ENCODE measurements around the gene CDK11B.
"Not testable (repeated sequence)": the region's sequence is repeated elsewhere in the genome, so short reads cannot be mapped to it uniquely, and the experiment has no call there.

The CDK11B gene

GRCh38 chr1:1640711-1641461, 17.9 kb downstream of the CDK11B start:
- not testable (repeated sequence) for H3K27me3 ChIP-seq (ENCODE audit: control insufficient read depth, low read length); H3K9me3 ChIP-seq (ENCODE audit: control insufficient read depth, insufficient read depth, low read length); H3K4me3 ChIP-seq (ENCODE audit: low read length); H3K27ac ChIP-seq (ENCODE audit: low read depth, low read length); H3K9me2 ChIP-seq (replicated peaks; ENCODE audit: control insufficient read depth, low read length); H3K4me1 ChIP-seq (ENCODE audit: control insufficient read depth, low read length); H3K79me2 ChIP-seq (ENCODE audit: control insufficient read depth, low read length); H4K20me1 ChIP-seq (ENCODE audit: control insufficient read depth, insufficient read depth, low read depth, low read length); H3K4me2 ChIP-seq (ENCODE audit: low read length); H3F3A ChIP-seq (ENCODE audit: control insufficient read depth, insufficient read depth)
- peaks cover 15% of the 10 kb centered on the region for H3K36me3 ChIP-seq (ENCODE audit: control insufficient read depth, low read length)

GRCh38 chr1:1640081-1640480, 18.7 kb downstream of the CDK11B start:
- not testable (repeated sequence) for H3F3A ChIP-seq (ENCODE audit: control insufficient read depth, insufficient read depth); H3K4me2 ChIP-seq (ENCODE audit: low read length); H4K20me1 ChIP-seq (ENCODE audit: control insufficient read depth, insufficient read depth, low read depth, low read length); H3K27me3 ChIP-seq (ENCODE audit: control insufficient read depth, low read length); H3K9me3 ChIP-seq (ENCODE audit: control insufficient read depth, insufficient read depth, low read length); H3K79me2 ChIP-seq (ENCODE audit: control insufficient read depth, low read length); H3K4me3 ChIP-seq (ENCODE audit: low read length); H3K4me1 ChIP-seq (ENCODE audit: control insufficient read depth, low read length); H3K27ac ChIP-seq (ENCODE audit: low read depth, low read length); H3K9me2 ChIP-seq (replicated peaks; ENCODE audit: control insufficient read depth, low read length)
- H3K36me3 ChIP-seq (ENCODE audit: control insufficient read depth, low read length) = peaks cover 15% of the 10 kb centered on the region

GRCh38 chr1:1639368-1639767, 19.4 kb downstream of the CDK11B start:
- H3K4me2 ChIP-seq (ENCODE audit: low read length); H3F3A ChIP-seq (ENCODE audit: control insufficient read depth, insufficient read depth); H3K9me2 ChIP-seq (replicated peaks; ENCODE audit: control insufficient read depth, low read length); H4K20me1 ChIP-seq (ENCODE audit: control insufficient read depth, insufficient read depth, low read depth, low read length); H3K27me3 ChIP-seq (ENCODE audit: control insufficient read depth, low read length); H3K79me2 ChIP-seq (ENCODE audit: control insufficient read depth, low read length); H3K4me1 ChIP-seq (ENCODE audit: control insufficient read depth, low read length); H3K27ac ChIP-seq (ENCODE audit: low read depth, low read length); H3K9me3 ChIP-seq (ENCODE audit: control insufficient read depth, insufficient read depth, low read length); H3K4me3 ChIP-seq (ENCODE audit: low read length): not testable (repeated sequence)
- H3K36me3 ChIP-seq (ENCODE audit: control insufficient read depth, low read length) = peaks cover 15% of the 10 kb centered on the region

DNA sequence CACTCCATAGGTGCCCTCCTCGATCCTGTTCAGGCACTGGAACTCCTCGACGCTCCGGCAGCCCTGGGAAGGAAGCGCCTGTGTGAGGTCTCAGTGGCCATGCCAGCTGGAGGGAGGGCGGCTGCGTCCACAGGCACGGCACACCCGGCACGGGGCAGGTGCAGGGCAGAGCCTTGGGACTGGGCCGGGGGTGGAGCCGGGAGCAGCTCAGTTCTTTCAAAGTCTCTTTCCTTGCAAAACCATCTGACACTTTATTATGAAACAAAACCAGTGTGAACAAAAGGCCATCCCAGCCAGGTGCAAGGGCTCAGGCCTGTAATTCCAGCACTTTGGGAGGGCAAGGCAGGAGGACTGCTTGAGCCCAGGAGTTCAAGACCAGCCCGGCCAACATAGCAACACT, 20.3 kb downstream of the CDK11B start:
- not testable (repeated sequence) for H3K4me3 ChIP-seq (ENCODE audit: low read length); H3K4me2 ChIP-seq (ENCODE audit: low read length); H3K27me3 ChIP-seq (ENCODE audit: control insufficient read depth, low read length); H3K4me1 ChIP-seq (ENCODE audit: control insufficient read depth, low read length); H3K9me2 ChIP-seq (replicated peaks; ENCODE audit: control insufficient read depth, low read length); H3K9me3 ChIP-seq (ENCODE audit: control insufficient read depth, insufficient read depth, low read length); H3F3A ChIP-seq (ENCODE audit: control insufficient read depth, insufficient read depth); H3K79me2 ChIP-seq (ENCODE audit: control insufficient read depth, low read length); H3K27ac ChIP-seq (ENCODE audit: low read depth, low read length); H4K20me1 ChIP-seq (ENCODE audit: control insufficient read depth, insufficient read depth, low read depth, low read length)
- H3K36me3 ChIP-seq (ENCODE audit: control insufficient read depth, low read length) = peaks cover 15% of the 10 kb centered on the region

DNA sequence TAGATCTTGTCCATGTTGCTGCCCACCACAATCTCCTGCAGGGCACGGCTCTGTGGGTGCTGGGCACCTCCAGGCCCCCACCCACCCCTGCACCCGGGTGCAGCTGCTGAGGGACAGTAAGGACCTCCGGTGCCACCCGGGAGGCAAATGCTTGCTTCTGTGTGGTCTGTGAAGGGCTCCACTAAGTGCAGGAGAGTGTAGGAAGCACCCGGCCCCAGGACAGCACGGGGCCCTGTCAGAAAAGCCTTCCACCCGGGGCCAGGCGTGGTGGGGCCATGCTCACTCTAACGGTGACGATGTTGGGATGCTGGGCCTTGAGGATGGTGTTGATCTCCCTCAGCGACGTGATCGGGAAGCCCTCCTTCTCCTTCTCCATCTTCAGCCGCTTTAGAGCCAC, 21.3 kb downstream of the CDK11B start:
- H3K4me2 ChIP-seq (ENCODE audit: low read length); H3K9me2 ChIP-seq (replicated peaks; ENCODE audit: control insufficient read depth, low read length); H3K27me3 ChIP-seq (ENCODE audit: control insufficient read depth, low read length): not testable (repeated sequence)

GRCh38 chr1:1636621-1637478, 22.0 kb downstream of the CDK11B start:
- H3K9me3 ChIP-seq (ENCODE audit: control insufficient read depth, insufficient read depth, low read length); H3K27ac ChIP-seq (ENCODE audit: low read depth, low read length); H3K4me3 ChIP-seq (ENCODE audit: low read length); H3K27me3 ChIP-seq (ENCODE audit: control insufficient read depth, low read length); H3K79me2 ChIP-seq (ENCODE audit: control insufficient read depth, low read length); H3K9me2 ChIP-seq (replicated peaks; ENCODE audit: control insufficient read depth, low read length); H4K20me1 ChIP-seq (ENCODE audit: control insufficient read depth, insufficient read depth, low read depth, low read length); H3K4me2 ChIP-seq (ENCODE audit: low read length); H3F3A ChIP-seq (ENCODE audit: control insufficient read depth, insufficient read depth); H3K4me1 ChIP-seq (ENCODE audit: control insufficient read depth, low read length): not testable (repeated sequence)
- H3K36me3 ChIP-seq (ENCODE audit: control insufficient read depth, low read length) = peaks cover 15% of the 10 kb centered on the region

More for the DNA sequence above, 21.3 kb downstream of the CDK11B start:
- not testable (repeated sequence) for H3K4me3 ChIP-seq (ENCODE audit: low read length); H3K79me2 ChIP-seq (ENCODE audit: control insufficient read depth, low read length); H4K20me1 ChIP-seq (ENCODE audit: control insufficient read depth, insufficient read depth, low read depth, low read length); H3F3A ChIP-seq (ENCODE audit: control insufficient read depth, insufficient read depth); H3K27ac ChIP-seq (ENCODE audit: low read depth, low read length); H3K4me1 ChIP-seq (ENCODE audit: control insufficient read depth, low read length); H3K9me3 ChIP-seq (ENCODE audit: control insufficient read depth, insufficient read depth, low read length)
- H3K36me3 ChIP-seq (ENCODE audit: control insufficient read depth, low read length) = peaks cover 15% of the 10 kb centered on the region

- not testable (repeated sequence) for H3K4me3 ChIP-seq (ENCODE audit: low read length); H3K9me3 ChIP-seq (ENCODE audit: control insufficient read depth, insufficient read depth, low read length); H3K27me3 ChIP-seq (ENCODE audit: control insufficient read depth, low read length); H3K4me2 ChIP-seq (ENCODE audit: low read length); H3K79me2 ChIP-seq (ENCODE audit: control insufficient read depth, low read length); H4K20me1 ChIP-seq (ENCODE audit: control insufficient read depth, insufficient read depth, low read depth, low read length); H3K9me2 ChIP-seq (replicated peaks; ENCODE audit: control insufficient read depth, low read length); H3F3A ChIP-seq (ENCODE audit: control insufficient read depth, insufficient read depth); H3K4me1 ChIP-seq (ENCODE audit: control insufficient read depth, low read length); H3K27ac ChIP-seq (ENCODE audit: low read depth, low read length)
- H3K36me3 ChIP-seq (ENCODE audit: control insufficient read depth, low read length) = peaks cover 15% of the 10 kb centered on the region
Measured at GRCh38 chr1:1634613-1635012, 24.2 kb downstream of the CDK11B start.

- Histone ChIP-seq H3K4me1 (ENCODE audit: control insufficient read depth, low read length) (peaks cover 20% of the 10 kb centered on the region), H3K36me3 (ENCODE audit: control insufficient read depth, low read length) (peaks cover 11% of the 10 kb centered on the region)
- H4K20me1 ChIP-seq (ENCODE audit: control insufficient read depth, insufficient read depth, low read depth, low read length); H3K9me3 ChIP-seq (ENCODE audit: control insufficient read depth, insufficient read depth, low read length); H3K27ac ChIP-seq (ENCODE audit: low read depth, low read length); H3K79me2 ChIP-seq (ENCODE audit: control insufficient read depth, low read length); H3K4me3 ChIP-seq (ENCODE audit: low read length); H3K4me2 ChIP-seq (ENCODE audit: low read length); H3K9me2 ChIP-seq (replicated peaks; ENCODE audit: control insufficient read depth, low read length); H3F3A ChIP-seq (ENCODE audit: control insufficient read depth, insufficient read depth); H3K27me3 ChIP-seq (ENCODE audit: control insufficient read depth, low read length): not testable (repeated sequence)
Measured at GRCh38 chr1:1633409-1633808, 25.4 kb downstream of the CDK11B start.

Data from DOHH2 (cell line).